SK-N-SH (cell line): ENCODE results near the gene SPATA31D3. TPM values are rescaled to one million over a fixed set of nuclear protein-coding genes. Genes with fewer than 3 reads are reported as not detected.

Experiments
- CTCF ChIA-PET: fragments of 300-600, 350-600 bp; formaldehyde crosslinking; extraction: SDS; loops from one replicate; lab custom pipeline; 2021; lab: Yijun Ruan, JAX
- POLR2A ChIA-PET: fragments of 350-600 bp; sonication (Branson Sonifier 250); formaldehyde crosslinking; extraction: SDS; loops from one replicate; lab custom pipeline; 2020; ENCODE audit warnings: antibody characterized with exemption, inconsistent platforms; lab: Yijun Ruan, JAX
- DNase-seq: peaks from one replicate; pipeline ENCODE4 v3.0.0; 2012
- H2AFZ ChIP-seq: fragments of 200-600 bp; sonication (generic); 2 replicates; pipeline ENCODE4 v1.8.1; 2016; ENCODE audit warnings: antibody characterized with exemption, mild to moderate bottlenecking, low read depth
- H3F3A ChIP-seq: fragments of 200-600 bp; sonication (generic); replicated peaks from 2 replicates; pipeline ENCODE3; 2016; ENCODE audit warnings: antibody characterized with exemption, mild to moderate bottlenecking; ENCODE audit not compliant: insufficient read depth
- H3K27ac ChIP-seq, 2 experiments: fragments of 200-500 bp in 1 of 2; fragments of 200-600 bp in 1 of 2; sonication (Bioruptor generic) in 1 of 2; sonication (generic), shearing (Covaris generic) in 1 of 2; 2 replicates each; pipeline versions ENCODE4 v1.5.1 to v1.6.1; 2014 to 2016; ENCODE audit warnings: low read depth in 2 of 2, inconsistent platforms in 1 of 2, low read length in 1 of 2, mild to moderate bottlenecking in 1 of 2, mixed read lengths in 1 of 2
- H3K27me3 ChIP-seq: fragments of 200-600 bp; sonication (generic), shearing (Covaris generic); 2 replicates; pipeline ENCODE4 v1.6.1; 2016; ENCODE audit warnings: mixed run types; ENCODE audit not compliant: insufficient read depth
- H3K36me3 ChIP-seq, 2 experiments: fragments of 200-500 bp in 1 of 2; fragments of 200-600 bp in 1 of 2; sonication (Bioruptor generic) in 1 of 2; sonication (generic) in 1 of 2; replicated peaks in 1 of 2; 2 replicates each; pipeline versions ENCODE3 to v1.5.1; 2014 to 2016; ENCODE audit warnings: low read length in 1 of 2, mild to moderate bottlenecking in 1 of 2; ENCODE audit not compliant: insufficient read depth in 2 of 2, control insufficient read depth in 1 of 2
- H3K4me1 ChIP-seq, 2 experiments: fragments of 200-500 bp in 1 of 2; fragments of 200-600 bp in 1 of 2; sonication (Bioruptor generic) in 1 of 2; sonication (generic), shearing (Covaris generic) in 1 of 2; 2 replicates each; pipeline versions ENCODE4 v1.5.1 to v1.6.1; 2014 to 2016; ENCODE audit warnings: low read depth in 1 of 2, low read length in 1 of 2, mixed run types in 1 of 2; ENCODE audit not compliant: insufficient read depth in 2 of 2, control insufficient read depth in 1 of 2
- H3K4me2 ChIP-seq: fragments of 200-600 bp; sonication (generic), shearing (Covaris generic); 2 replicates; pipeline ENCODE4 v1.6.1; 2017; ENCODE audit warnings: mixed run types
- H3K4me3 ChIP-seq, 2 experiments: fragments of 200-500 bp in 1 of 2; fragments of 200-600 bp in 1 of 2; sonication (Bioruptor generic) in 1 of 2; sonication (generic), shearing (Covaris generic) in 1 of 2; 2 replicates each; pipeline versions ENCODE4 v1.5.1 to v1.8.1; 2014 to 2016; ENCODE audit warnings: low read depth in 2 of 2, inconsistent platforms in 1 of 2, low read length in 1 of 2, mild to moderate bottlenecking in 1 of 2, mixed read lengths in 1 of 2, moderate library complexity in 1 of 2
- H3K79me2 ChIP-seq: fragments of 200-600 bp; sonication (generic); 2 replicates; pipeline ENCODE4 v1.8.1; 2017; ENCODE audit warnings: mild to moderate bottlenecking; ENCODE audit not compliant: insufficient read depth
- H3K9ac ChIP-seq: fragments of 200-600 bp; sonication (generic); 2 replicates; pipeline ENCODE4 v1.6.1; 2017; ENCODE audit warnings: mixed run types
- H3K9me2 ChIP-seq: fragments of 200-600 bp; sonication (generic); 2 replicates; pipeline ENCODE4 v1.6.1; 2017; ENCODE audit warnings: mixed run types
- H3K9me3 ChIP-seq: fragments of 200-600 bp; sonication (generic); 2 replicates; pipeline ENCODE4 v1.6.1; 2017; ENCODE audit warnings: mixed run types, mild to moderate bottlenecking, moderate library complexity
- H4K20me1 ChIP-seq: fragments of 200-600 bp; sonication (generic); 2 replicates; pipeline ENCODE4 v1.6.1; 2017; ENCODE audit warnings: mild to moderate bottlenecking, mixed run types; ENCODE audit not compliant: insufficient read depth
- ELF1 ChIP-seq: IDR thresholded peaks from 2 replicates; pipeline ENCODE4 v1.4.0; 2012
- FOXM1 ChIP-seq: IDR thresholded peaks from 2 replicates; pipeline ENCODE4 v1.4.0; 2012; ENCODE audit warnings: low read depth, mild to moderate bottlenecking
- GATA2 ChIP-seq: sonication (generic); formaldehyde crosslinking; IDR thresholded peaks from 2 replicates; pipeline ENCODE4 v1.5.0; 2020; ENCODE audit warnings: mild to moderate bottlenecking, missing genetic modification reagents
- POLR2AphosphoS5 ChIP-seq: IDR thresholded peaks from 2 replicates; pipeline ENCODE4 v1.6.1; 2012; ENCODE audit warnings: low read depth, low read length
- RAD21 ChIP-seq: IDR thresholded peaks from 2 replicates; pipeline ENCODE4 v1.6.1; 2012; ENCODE audit warnings: mild to moderate bottlenecking, low read length
- RCOR1 ChIP-seq: fragments of 150-350 bp; IDR thresholded peaks from 2 replicates; pipeline ENCODE4 v1.6.1; 2017; ENCODE audit warnings: antibody characterized with exemption, low read length
- RXRA ChIP-seq: IDR thresholded peaks from 2 replicates; pipeline ENCODE4 v1.4.0; 2012; ENCODE audit warnings: low read depth, mild to moderate bottlenecking, borderline replicate concordance
- TAF1 ChIP-seq: IDR thresholded peaks from 2 replicates; pipeline ENCODE4 v1.6.1; 2012; ENCODE audit warnings: low read depth, mild to moderate bottlenecking, low read length, moderate library complexity, borderline replicate concordance
- TCF12 ChIP-seq: IDR thresholded peaks from 2 replicates; pipeline ENCODE4 v1.4.0; 2012
- WGBS: methylation state at CpG from one replicate; pipeline ENCODE4 v1.1.6; 2017; ENCODE audit warnings: low lambda C conversion rate; 5-methylcytosine and 5-hydroxymethylcytosine counted together
- polyA plus RNA-seq, 3 experiments: library from polyadenylated mRNA; depleted of rRNA; stranded (reverse); fragments of >200 nt; gene quantifications; 2 replicates each; pipeline ENCODE4 v1.2.3, GENCODE V29; 2012
- TF ChIP-seq, protein P1 (sequence below): fragments of 150-350 bp; IDR thresholded peaks from 2 replicates; pipeline ENCODE4 v1.6.1; 2017; ENCODE audit warnings: antibody characterized with exemption, low read length, low read depth, borderline replicate concordance
- TF ChIP-seq, protein P2 (sequence below): IDR thresholded peaks from 2 replicates; pipeline ENCODE4 v1.6.1; 2012; ENCODE audit warnings: mild to moderate bottlenecking, low read depth, low read length, moderate library complexity
- TF ChIP-seq, protein P3 (sequence below): IDR thresholded peaks from 2 replicates; pipeline ENCODE4 v1.4.0; 2012; ENCODE audit warnings: low read depth

SPATA31D3 gene
- polyA plus RNA-seq, 1 of the 3 experiments (the other 2 are of a cell fraction): not detected

DNA sequence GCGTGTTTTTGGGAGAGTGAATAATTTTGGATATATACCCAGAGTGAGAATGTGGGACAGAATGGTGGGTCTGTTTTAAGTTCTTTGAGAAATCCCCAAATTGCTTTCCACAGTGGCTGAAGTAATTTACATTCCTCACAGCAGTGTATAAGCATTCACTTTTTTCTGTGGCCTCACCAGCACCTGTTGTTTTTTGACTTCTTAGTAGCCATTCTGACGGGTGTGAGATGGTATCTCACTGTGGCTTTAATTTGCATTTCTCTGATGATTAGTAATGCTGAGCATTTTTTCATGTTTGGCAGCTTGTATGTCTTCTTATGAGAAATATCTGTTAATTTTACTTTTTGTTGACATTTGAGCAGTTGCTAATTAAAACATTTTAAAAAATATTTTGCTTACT lies 35.9 kb downstream of the SPATA31D3 start:
- Histone ChIP-seq H3K4me1 (no peaks in the 10 kb centered on the region), H3K4me2 (no peak overlapping the region), H3F3A (no peaks in the 10 kb centered on the region), H3K27ac (no peak overlapping the region), H3K9ac (no peak overlapping the region), H4K20me1 (no peaks in the 10 kb centered on the region), H3K27me3 (no peaks in the 10 kb centered on the region), H3K79me2 (no peaks in the 10 kb centered on the region), H3K9me2 (no peaks in the 10 kb centered on the region), H3K4me3 (no peak overlapping the region), H3K36me3 (no peaks in the 10 kb centered on the region), H3K9me3 (no peaks in the 10 kb centered on the region), H2AFZ (no peak overlapping the region)
- no peak for DNase-seq
- POLR2A ChIA-PET: no interaction called here
- CTCF ChIA-PET: no interaction called here
- WGBS: 74% methylated on average over 2 of the region's 2 CpGs
- TF ChIP-seq TAF1: no peak
- no peak for TF ChIP-seq GATA2
- TF ChIP-seq, protein P1, sequence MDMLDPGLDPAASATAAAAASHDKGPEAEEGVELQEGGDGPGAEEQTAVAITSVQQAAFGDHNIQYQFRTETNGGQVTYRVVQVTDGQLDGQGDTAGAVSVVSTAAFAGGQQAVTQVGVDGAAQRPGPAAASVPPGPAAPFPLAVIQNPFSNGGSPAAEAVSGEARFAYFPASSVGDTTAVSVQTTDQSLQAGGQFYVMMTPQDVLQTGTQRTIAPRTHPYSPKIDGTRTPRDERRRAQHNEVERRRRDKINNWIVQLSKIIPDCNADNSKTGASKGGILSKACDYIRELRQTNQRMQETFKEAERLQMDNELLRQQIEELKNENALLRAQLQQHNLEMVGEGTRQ: no peak
- no peak for TF ChIP-seq RAD21
- TF ChIP-seq POLR2AphosphoS5: no peak
- no peak for TF ChIP-seq RCOR1
- no peak for TF ChIP-seq RXRA
- TF ChIP-seq ELF1: no peak

DNA sequence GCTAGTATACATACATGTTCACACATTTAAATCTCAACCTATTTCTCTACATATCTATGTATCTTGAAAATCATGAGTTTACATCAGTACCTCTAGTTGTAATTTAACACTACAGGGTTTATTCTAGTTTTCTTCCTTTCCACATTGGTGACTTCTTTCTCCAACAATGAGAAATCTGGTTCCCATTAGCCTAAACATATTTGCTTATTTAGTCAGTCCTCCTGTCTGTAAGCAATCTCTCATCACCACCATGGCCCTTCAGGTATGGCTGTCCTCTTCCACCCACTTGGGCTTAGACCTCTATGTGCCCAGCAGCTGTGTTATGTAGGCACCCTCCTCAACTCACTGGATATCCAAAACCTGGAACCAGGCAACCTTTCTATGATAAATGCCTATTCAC lies 37.3 kb downstream of the SPATA31D3 start:
- POLR2A ChIA-PET: no interaction called here
- TF ChIP-seq TCF12 (peak; percentile 27; the same call in 1 of the 2 replicates), FOXM1 (no peak)
- TF ChIP-seq, protein P2, sequence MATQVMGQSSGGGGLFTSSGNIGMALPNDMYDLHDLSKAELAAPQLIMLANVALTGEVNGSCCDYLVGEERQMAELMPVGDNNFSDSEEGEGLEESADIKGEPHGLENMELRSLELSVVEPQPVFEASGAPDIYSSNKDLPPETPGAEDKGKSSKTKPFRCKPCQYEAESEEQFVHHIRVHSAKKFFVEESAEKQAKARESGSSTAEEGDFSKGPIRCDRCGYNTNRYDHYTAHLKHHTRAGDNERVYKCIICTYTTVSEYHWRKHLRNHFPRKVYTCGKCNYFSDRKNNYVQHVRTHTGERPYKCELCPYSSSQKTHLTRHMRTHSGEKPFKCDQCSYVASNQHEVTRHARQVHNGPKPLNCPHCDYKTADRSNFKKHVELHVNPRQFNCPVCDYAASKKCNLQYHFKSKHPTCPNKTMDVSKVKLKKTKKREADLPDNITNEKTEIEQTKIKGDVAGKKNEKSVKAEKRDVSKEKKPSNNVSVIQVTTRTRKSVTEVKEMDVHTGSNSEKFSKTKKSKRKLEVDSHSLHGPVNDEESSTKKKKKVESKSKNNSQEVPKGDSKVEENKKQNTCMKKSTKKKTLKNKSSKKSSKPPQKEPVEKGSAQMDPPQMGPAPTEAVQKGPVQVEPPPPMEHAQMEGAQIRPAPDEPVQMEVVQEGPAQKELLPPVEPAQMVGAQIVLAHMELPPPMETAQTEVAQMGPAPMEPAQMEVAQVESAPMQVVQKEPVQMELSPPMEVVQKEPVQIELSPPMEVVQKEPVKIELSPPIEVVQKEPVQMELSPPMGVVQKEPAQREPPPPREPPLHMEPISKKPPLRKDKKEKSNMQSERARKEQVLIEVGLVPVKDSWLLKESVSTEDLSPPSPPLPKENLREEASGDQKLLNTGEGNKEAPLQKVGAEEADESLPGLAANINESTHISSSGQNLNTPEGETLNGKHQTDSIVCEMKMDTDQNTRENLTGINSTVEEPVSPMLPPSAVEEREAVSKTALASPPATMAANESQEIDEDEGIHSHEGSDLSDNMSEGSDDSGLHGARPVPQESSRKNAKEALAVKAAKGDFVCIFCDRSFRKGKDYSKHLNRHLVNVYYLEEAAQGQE: no peak
- TF ChIP-seq, protein P3, sequence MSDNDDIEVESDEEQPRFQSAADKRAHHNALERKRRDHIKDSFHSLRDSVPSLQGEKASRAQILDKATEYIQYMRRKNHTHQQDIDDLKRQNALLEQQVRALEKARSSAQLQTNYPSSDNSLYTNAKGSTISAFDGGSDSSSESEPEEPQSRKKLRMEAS: no peak
- TF ChIP-seq, all 33 proteins: peak for 1
- H3F3A ChIP-seq: no peaks in the 10 kb centered on the region
- H3K9me2 ChIP-seq: no peaks in the 10 kb centered on the region
- H3K9ac ChIP-seq: no peak overlapping the region
- DNase-seq: no peak
- no peak overlapping the region for H3K4me3 ChIP-seq
- H2AFZ ChIP-seq: no peak overlapping the region
- no peak overlapping the region for H3K4me2 ChIP-seq
- no peaks in the 10 kb centered on the region for H3K4me1 ChIP-seq
- H3K27me3 ChIP-seq: no peaks in the 10 kb centered on the region
- H4K20me1 ChIP-seq: no peaks in the 10 kb centered on the region
- no peaks in the 10 kb centered on the region for H3K36me3 ChIP-seq
- H3K27ac ChIP-seq: no peak overlapping the region
- CTCF ChIA-PET: interaction anchor here (1.1 kb wide), 1 partner anchor 16 kb away, joined by 3 read pairs; no protein-coding TSS in a partner anchor
- no peaks in the 10 kb centered on the region for H3K9me3 ChIP-seq
- no peaks in the 10 kb centered on the region for H3K79me2 ChIP-seq
